ENCODE results near the gene UGP2.

UGP2 gene

GRCh38 chr2:63861220-63861822 lies 19.6 kb downstream of the UGP2 start:
- Histone ChIP-seq H3K79me2 (ENCODE audit: insufficient read depth, low read depth) (peaks cover 5% of the 10 kb centered on the region; the same call in 1 of the 2 replicates), H3K4me1 (ENCODE audit: low read depth, poor library complexity, severe bottlenecking) (peaks cover 14% of the 10 kb centered on the region), H3K27me3 (ENCODE audit: insufficient read depth, low read depth) (no peaks in the 10 kb centered on the region), H3K4me3 (IDR thresholded peaks at IDR 0.05; ENCODE audit: insufficient read depth, low read depth, low read length) (no peak overlapping the region), H3K36me3 (ENCODE audit: insufficient read depth) (no peaks in the 10 kb centered on the region; the same call in 1 of the 2 replicates), H3K27ac (no peak overlapping the region), H3K9ac (no peak overlapping the region), H4K20me1 (ENCODE audit: insufficient read depth) (no peaks in the 10 kb centered on the region), H3K4me2 (no peak overlapping the region), H2AFZ (ENCODE audit: low read depth) (no peak overlapping the region)
- peak; percentile 85 for TF ChIP-seq CTCF (conservative IDR thresholded peaks at IDR 0.05; ENCODE audit: low read depth, low read length)

- no peak overlapping the region for H3K4me2 ChIP-seq
- H3K9ac ChIP-seq: no peak overlapping the region
- no peak for TF ChIP-seq CTCF (conservative IDR thresholded peaks at IDR 0.05; ENCODE audit: low read depth, low read length)
- H2AFZ ChIP-seq (ENCODE audit: low read depth): no peak overlapping the region
- no peaks in the 10 kb centered on the region for H3K79me2 ChIP-seq (ENCODE audit: insufficient read depth, low read depth)
- H4K20me1 ChIP-seq (ENCODE audit: insufficient read depth): no peaks in the 10 kb centered on the region
- no peak overlapping the region for H3K27ac ChIP-seq
- H3K36me3 ChIP-seq (ENCODE audit: insufficient read depth): no peaks in the 10 kb centered on the region; the same call in 1 of the 2 replicates
- H3K27me3 ChIP-seq (ENCODE audit: insufficient read depth, low read depth): no peaks in the 10 kb centered on the region
- H3K4me3 ChIP-seq (IDR thresholded peaks at IDR 0.05; ENCODE audit: insufficient read depth, low read depth, low read length): no peak overlapping the region
- peaks cover 28% of the 10 kb centered on the region for H3K4me1 ChIP-seq (ENCODE audit: low read depth, poor library complexity, severe bottlenecking)
These were observed 21.1 kb downstream of the UGP2 start for GRCh38 chr2:63862806-63863205.

GRCh38 chr2:63863707-63864106 lies 22.0 kb downstream of the UGP2 start:
- Histone ChIP-seq H3K27me3 (ENCODE audit: insufficient read depth, low read depth) (no peaks in the 10 kb centered on the region), H3K27ac (no peak overlapping the region), H3K79me2 (ENCODE audit: insufficient read depth, low read depth) (no peaks in the 10 kb centered on the region), H3K4me1 (ENCODE audit: low read depth, poor library complexity, severe bottlenecking) (peaks cover 28% of the 10 kb centered on the region), H3K9ac (no peak overlapping the region), H3K4me3 (IDR thresholded peaks at IDR 0.05; ENCODE audit: insufficient read depth, low read depth, low read length) (no peak overlapping the region), H2AFZ (ENCODE audit: low read depth) (no peak overlapping the region), H3K36me3 (ENCODE audit: insufficient read depth) (no peaks in the 10 kb centered on the region), H3K4me2 (no peak overlapping the region), H4K20me1 (ENCODE audit: insufficient read depth) (no peaks in the 10 kb centered on the region)
- TF ChIP-seq CTCF (conservative IDR thresholded peaks at IDR 0.05; ENCODE audit: low read depth, low read length): no peak

GRCh38 chr2:63865159-63865799 lies 23.6 kb downstream of the UGP2 start:
- Histone ChIP-seq H3K27me3 (ENCODE audit: insufficient read depth, low read depth) (no peaks in the 10 kb centered on the region), H3K4me1 (ENCODE audit: low read depth, poor library complexity, severe bottlenecking) (peaks cover 28% of the 10 kb centered on the region), H3K27ac (peak overlapping the region; percentile 43; the same call in 1 of the 2 replicates), H2AFZ (ENCODE audit: low read depth) (no peak overlapping the region), H3K9ac (no peak overlapping the region), H3K36me3 (ENCODE audit: insufficient read depth) (no peaks in the 10 kb centered on the region), H3K79me2 (ENCODE audit: insufficient read depth, low read depth) (no peaks in the 10 kb centered on the region), H4K20me1 (ENCODE audit: insufficient read depth) (no peaks in the 10 kb centered on the region), H3K4me3 (IDR thresholded peaks at IDR 0.05; ENCODE audit: insufficient read depth, low read depth, low read length) (no peak overlapping the region), H3K4me2 (peak overlapping the region; percentile 55)
- TF ChIP-seq CTCF (conservative IDR thresholded peaks at IDR 0.05; ENCODE audit: low read depth, low read length): no peak

Data from KMS-11 (cell line).